ENCODE measurements around the gene ERG.

Gene ERG

GRCh38 chr21:38438462-38438893, 59.8 kb downstream of the ERG start:
- no peak for DNase-seq (ENCODE audit: low read depth, low spot score)

- no peak for DNase-seq (ENCODE audit: low read depth, low spot score)
These were observed 61.9 kb downstream of the ERG start for GRCh38 chr21:38436341-38436740.

- peak; percentile 39 for DNase-seq (ENCODE audit: low read depth, low spot score)
These were observed 63.3 kb downstream of the ERG start for GRCh38 chr21:38434913-38435533.

- no peak for DNase-seq (ENCODE audit: low read depth, low spot score)
These were observed 64.8 kb downstream of the ERG start for GRCh38 chr21:38433471-38433870.

GRCh38 chr21:38430401-38430984, 67.8 kb downstream of the ERG start:
- no peak for DNase-seq (ENCODE audit: low read depth, low spot score)

GRCh38 chr21:38429011-38429410, 69.3 kb downstream of the ERG start:
- DNase-seq (ENCODE audit: low read depth, low spot score), result no peak

- no peak for DNase-seq (ENCODE audit: low read depth, low spot score)
These were observed 70.1 kb downstream of the ERG start for GRCh38 chr21:38428211-38428610.

- DNase-seq (ENCODE audit: low read depth, low spot score), result no peak
These were observed 73.8 kb downstream of the ERG start for GRCh38 chr21:38424305-38425019.

GRCh38 chr21:38422082-38422481, 76.2 kb downstream of the ERG start:
- DNase-seq (ENCODE audit: low read depth, low spot score), result no peak

GRCh38 chr21:38420140-38420539, 78.1 kb downstream of the ERG start:
- no peak for DNase-seq (ENCODE audit: low read depth, low spot score)

- DNase-seq (ENCODE audit: low read depth, low spot score), result no peak
These were observed 80.6 kb downstream of the ERG start for GRCh38 chr21:38417726-38418125.

GRCh38 chr21:38416791-38417190, 81.5 kb downstream of the ERG start:
- no peak for DNase-seq (ENCODE audit: low read depth, low spot score)

GRCh38 chr21:38413958-38414548, 84.2 kb downstream of the ERG start:
- no peak for DNase-seq (ENCODE audit: low read depth, low spot score)

- no peak for DNase-seq (ENCODE audit: low read depth, low spot score)
These were observed 87.8 kb downstream of the ERG start for GRCh38 chr21:38410466-38410865.

GRCh38 chr21:38409907-38410306, 88.4 kb downstream of the ERG start:
- no peak for DNase-seq (ENCODE audit: low read depth, low spot score)

GRCh38 chr21:38404177-38404576, 94.1 kb downstream of the ERG start:
- no peak for DNase-seq (ENCODE audit: low read depth, low spot score)

- no peak for DNase-seq (ENCODE audit: low read depth, low spot score)
These were observed 95.5 kb downstream of the ERG start for GRCh38 chr21:38402795-38403194.

- no peak for DNase-seq (ENCODE audit: low read depth, low spot score)
These were observed 96.0 kb downstream of the ERG start for GRCh38 chr21:38402291-38402690.

- DNase-seq (ENCODE audit: low read depth, low spot score), result no peak
These were observed 96.9 kb downstream of the ERG start for GRCh38 chr21:38401191-38401926.

- DNase-seq (ENCODE audit: low read depth, low spot score), result no peak
These were observed 97.9 kb downstream of the ERG start for GRCh38 chr21:38400195-38400919.

- DNase-seq (ENCODE audit: low read depth, low spot score), result no peak
These were observed 99.2 kb downstream of the ERG start for GRCh38 chr21:38399103-38399502.

Measured in brain pericyte (primary cell).